Hepatocyte (in vitro differentiated cells): ENCODE data around the gene PRDM16. TPM values are rescaled to one million over a fixed set of nuclear protein-coding genes. Genes with fewer than 3 reads are reported as not detected.

ENCODE experiments used
- DNase-seq: peaks from one replicate; pipeline ENCODE4 v3.0.0-alpha.2; 2016; ENCODE audit warnings: low spot score
- H2AFZ ChIP-seq: fragments of 200-600 bp; sonication (generic); 2 replicates; pipeline ENCODE4 v1.6.0; 2016; ENCODE audit warnings: antibody characterized with exemption, mild to moderate bottlenecking
- H3K27ac ChIP-seq: fragments of 200-600 bp; sonication (generic); 2 replicates; pipeline ENCODE4 v1.5.1; 2016; ENCODE audit warnings: mild to moderate bottlenecking
- H3K27me3 ChIP-seq: fragments of 200-600 bp; sonication (generic); 2 replicates; pipeline ENCODE4 v1.6.1; 2016
- H3K36me3 ChIP-seq: fragments of 200-600 bp; sonication (generic); replicated peaks from 2 replicates; pipeline ENCODE4 v1.5.1; 2016; ENCODE audit warnings: low read depth; ENCODE audit not compliant: insufficient read depth
- H3K4me1 ChIP-seq: fragments of 200-600 bp; sonication (generic); 2 replicates; pipeline ENCODE4 v1.5.1; 2016; ENCODE audit warnings: mild to moderate bottlenecking, moderate library complexity; ENCODE audit not compliant: insufficient read depth
- H3K4me2 ChIP-seq: fragments of 200-600 bp; sonication (generic); 2 replicates; pipeline ENCODE4 v1.6.0; 2016
- H3K4me3 ChIP-seq: fragments of 200-600 bp; sonication (generic); 2 replicates; pipeline ENCODE4 v1.5.1; 2016; ENCODE audit warnings: mild to moderate bottlenecking
- H3K79me2 ChIP-seq: fragments of 200-600 bp; sonication (generic); 2 replicates; pipeline ENCODE4 v1.6.0; 2017; ENCODE audit warnings: mild to moderate bottlenecking
- H3K9me2 ChIP-seq: fragments of 200-600 bp; sonication (generic); replicated peaks from 2 replicates; pipeline ENCODE4 v1.6.0; 2017; ENCODE audit warnings: mild to moderate bottlenecking; ENCODE audit not compliant: insufficient read depth
- H3K9me3 ChIP-seq: fragments of 200-600 bp; sonication (generic); 2 replicates; pipeline ENCODE4 v1.5.1; 2016; ENCODE audit warnings: low read depth, mild to moderate bottlenecking
- H4K20me1 ChIP-seq: fragments of 200-600 bp; sonication (generic); 2 replicates; pipeline ENCODE4 v1.6.0; 2016; ENCODE audit warnings: mild to moderate bottlenecking; ENCODE audit not compliant: insufficient read depth, poor library complexity, severe bottlenecking
- CTCF ChIP-seq: fragments of 200-600 bp; sonication (generic); IDR thresholded peaks from 2 replicates; pipeline ENCODE4 v1.5.1; 2016; ENCODE audit warnings: antibody characterized with exemption, mild to moderate bottlenecking; ENCODE audit not compliant: poor library complexity
- EZH2 ChIP-seq: fragments of 200-600 bp; sonication (generic); IDR thresholded peaks from 2 replicates; pipeline ENCODE4 v1.6.1; 2016; ENCODE audit warnings: antibody characterized with exemption, mild to moderate bottlenecking, borderline replicate concordance
- EZH2phosphoT487 ChIP-seq: fragments of 200-600 bp; sonication (generic); IDR thresholded peaks from one replicate; pipeline ENCODE4 v1.6.1; 2018; ENCODE audit warnings: antibody characterized with exemption, mild to moderate bottlenecking, low read depth, moderate library complexity; ENCODE audit not compliant: unreplicated experiment, severe bottlenecking
- WGBS: methylation state at CpG from one replicate; pipeline ENCODE4 v1.1.6; 2016; ENCODE audit warnings: low lambda C conversion rate; ENCODE audit errors: missing lambda C conversion rate; 5-methylcytosine and 5-hydroxymethylcytosine counted together
- polyA plus RNA-seq: library from polyadenylated mRNA; unstranded; fragments of >200 nt; fragmentation: Nextera tagmentation; extraction: Ambion mirVana; gene quantifications from 2 replicates; pipeline ENCODE4 v1.2.1, GENCODE V29; 2016
- total RNA-seq: library from RNA; depleted of rRNA; stranded (reverse); fragments of >200 nt; gene quantifications from 2 replicates; pipeline ENCODE4 v1.2.3, GENCODE V29; 2014

PRDM16 gene
- total and polyA plus RNA-seq, 2 experiments from 2014 or later: 8.1 to 9.9 TPM

GRCh38 chr1:3314491-3315381 is 245.7 kb downstream of the PRDM16 start:
- Histone ChIP-seq H2AFZ (no peak overlapping the region), H3K27me3 (peaks cover 4% of the 10 kb centered on the region), H4K20me1 (no peaks in the 10 kb centered on the region), H3K9me2 (no peaks in the 10 kb centered on the region), H3K9me3 (no peaks in the 10 kb centered on the region), H3K27ac (no peak overlapping the region), H3K36me3 (no peaks in the 10 kb centered on the region), H3K4me2 (peak overlapping the region; percentile 42), H3K4me3 (no peak overlapping the region), H3K4me1 (peaks cover 25% of the 10 kb centered on the region), H3K79me2 (no peaks in the 10 kb centered on the region)
- whole genome bisulfite sequencing: 47% methylated on average over 16 of the region's 22 CpGs
- peak; percentile 49 for DNase-seq
- no peak for TF ChIP-seq CTCF
- TF ChIP-seq EZH2phosphoT487: no peak
- no peak for TF ChIP-seq EZH2

DNA sequence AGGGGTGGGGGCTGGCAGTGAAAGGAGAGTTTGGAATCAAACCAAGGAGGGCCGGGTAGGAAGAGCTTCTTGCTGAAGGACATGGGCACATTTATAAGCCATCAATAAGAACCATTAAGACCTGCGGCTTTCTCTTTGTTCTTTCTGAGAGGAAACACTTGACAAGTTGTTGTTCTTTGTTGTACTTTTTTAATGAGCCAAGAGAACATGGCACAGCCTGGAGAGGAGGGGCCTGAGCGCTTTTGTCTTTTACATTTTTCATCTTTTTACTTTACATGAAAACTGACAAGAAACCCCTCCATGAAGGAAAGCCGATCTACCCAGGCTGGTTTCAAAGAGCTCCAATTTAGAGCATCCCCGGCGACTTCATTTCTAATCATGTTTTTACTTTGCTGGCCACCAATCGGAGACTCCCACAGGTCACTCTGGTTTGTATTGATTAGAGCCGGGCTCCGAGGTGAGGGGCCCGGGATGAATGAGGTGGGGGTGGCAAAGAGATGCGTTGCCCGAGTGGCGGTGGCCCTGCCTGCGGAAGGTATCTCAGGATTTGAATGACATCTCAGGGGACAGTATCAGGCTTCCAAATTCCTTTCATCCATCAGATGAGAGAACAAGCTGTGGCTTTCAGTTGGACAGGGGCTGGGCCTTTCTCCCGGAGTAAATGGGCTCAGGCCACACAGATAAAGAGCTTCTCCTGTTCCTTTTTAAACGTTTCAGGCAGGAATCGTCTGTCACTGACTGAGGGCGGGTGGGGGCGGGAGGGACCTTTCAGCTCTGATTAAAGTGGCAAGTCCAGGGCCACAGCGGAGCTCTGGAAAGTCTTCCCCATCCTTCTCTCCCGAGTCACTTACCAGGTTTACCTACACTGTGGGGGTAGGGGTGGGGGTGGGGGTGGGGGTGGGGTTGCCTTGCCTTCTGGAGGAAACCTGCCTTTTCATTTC is 246.7 kb downstream of the PRDM16 start:
- no peaks in the 10 kb centered on the region for H3K36me3 ChIP-seq
- no peaks in the 10 kb centered on the region for H3K9me2 ChIP-seq
- no peak overlapping the region for H3K4me3 ChIP-seq
- H3K27ac ChIP-seq: no peak overlapping the region
- H3K4me2 ChIP-seq: peak overlapping the region; percentile 42
- H3K79me2 ChIP-seq: no peaks in the 10 kb centered on the region
- WGBS: 41% methylated on average over 19 of the region's 21 CpGs
- peaks cover 4% of the 10 kb centered on the region for H3K27me3 ChIP-seq
- H4K20me1 ChIP-seq: no peaks in the 10 kb centered on the region
- TF ChIP-seq EZH2 (no peak), CTCF (no peak), EZH2phosphoT487 (no peak)
- no peak overlapping the region for H2AFZ ChIP-seq
- peaks cover 29% of the 10 kb centered on the region for H3K4me1 ChIP-seq
- DNase-seq: no peak
- no peaks in the 10 kb centered on the region for H3K9me3 ChIP-seq

- H3K36me3 ChIP-seq: no peaks in the 10 kb centered on the region
- no peaks in the 10 kb centered on the region for H4K20me1 ChIP-seq
- H3K9me3 ChIP-seq: no peaks in the 10 kb centered on the region
- no peak overlapping the region for H2AFZ ChIP-seq
- no peak for DNase-seq
- TF ChIP-seq EZH2 (no peak), EZH2phosphoT487 (no peak), CTCF (no peak)
- H3K27ac ChIP-seq: no peak overlapping the region
- no peak overlapping the region for H3K4me3 ChIP-seq
- WGBS: 78% methylated on average over 8 of the region's 8 CpGs
- H3K79me2 ChIP-seq: peaks cover under 1% of the 10 kb centered on the region
- peaks cover 4% of the 10 kb centered on the region for H3K27me3 ChIP-seq
- no peak overlapping the region for H3K4me2 ChIP-seq
- peaks cover 35% of the 10 kb centered on the region for H3K4me1 ChIP-seq
- H3K9me2 ChIP-seq: no peaks in the 10 kb centered on the region
Measured at GRCh38 chr1:3316340-3316943, 247.4 kb downstream of the PRDM16 start.
